Germinal center (tissue), 1 donor: Measurements from ENCODE around the gene RNF113A.
"Not testable (repeated sequence)": the region's sequence is repeated elsewhere in the genome, so short reads cannot be mapped to it uniquely, and the experiment has no call there.

ENCODE experiments used
- DNase-seq: peaks from one replicate; pipeline ENCODE4 v3.0.0; 2012; ENCODE audit warnings: mixed read lengths, low spot score

The RNF113A gene

DNA sequence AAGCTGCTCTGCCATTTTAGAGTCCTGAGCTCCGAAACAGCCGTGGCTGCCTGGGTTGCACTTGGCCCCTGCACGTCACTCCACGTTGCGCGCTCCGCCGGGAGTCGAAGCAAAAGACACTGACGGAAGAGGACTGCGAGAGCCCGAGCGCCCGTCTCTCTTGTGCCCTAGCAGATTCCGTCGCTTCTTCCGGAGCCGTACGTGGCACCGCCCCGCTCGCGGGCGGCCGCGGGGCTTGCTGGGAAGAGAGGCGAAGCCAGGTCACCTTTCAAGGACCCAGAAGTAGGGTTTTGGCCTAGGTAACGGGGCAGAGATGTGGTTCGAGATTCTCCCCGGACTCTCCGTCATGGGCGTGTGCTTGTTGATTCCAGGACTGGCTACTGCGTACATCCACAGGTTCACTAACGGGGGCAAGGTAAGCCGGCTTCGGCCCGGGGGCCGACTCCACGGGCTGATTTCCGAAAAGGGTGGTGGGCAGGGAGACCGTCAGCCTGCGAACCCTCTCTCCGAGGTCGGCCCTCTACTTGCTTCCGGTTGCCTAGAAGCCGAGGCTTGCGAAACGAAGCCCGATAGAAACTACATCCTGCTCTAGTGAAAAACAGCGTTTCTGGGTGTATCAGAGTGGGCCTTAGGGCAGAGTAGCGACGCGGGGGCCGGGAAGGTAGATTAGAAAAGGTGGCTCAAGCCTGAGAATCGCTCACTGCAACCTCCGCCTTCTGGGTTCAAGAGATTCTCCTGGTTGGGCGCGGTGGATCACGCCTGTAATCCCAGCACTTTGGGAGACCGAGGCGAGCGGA is at the start of gene RNF113A, which contains the start of gene NDUFA1:
RNF113A (minus strand) TSS at position 135 of the 797 bp plus-strand sequence; CDS start at position 15, 120 bp downstream.
NDUFA1 (plus strand) TSS at position 234 of the 797 bp plus-strand sequence; CDS start at position 314, 80 bp downstream.
- peak; percentile 84 for DNase-seq

DNA sequence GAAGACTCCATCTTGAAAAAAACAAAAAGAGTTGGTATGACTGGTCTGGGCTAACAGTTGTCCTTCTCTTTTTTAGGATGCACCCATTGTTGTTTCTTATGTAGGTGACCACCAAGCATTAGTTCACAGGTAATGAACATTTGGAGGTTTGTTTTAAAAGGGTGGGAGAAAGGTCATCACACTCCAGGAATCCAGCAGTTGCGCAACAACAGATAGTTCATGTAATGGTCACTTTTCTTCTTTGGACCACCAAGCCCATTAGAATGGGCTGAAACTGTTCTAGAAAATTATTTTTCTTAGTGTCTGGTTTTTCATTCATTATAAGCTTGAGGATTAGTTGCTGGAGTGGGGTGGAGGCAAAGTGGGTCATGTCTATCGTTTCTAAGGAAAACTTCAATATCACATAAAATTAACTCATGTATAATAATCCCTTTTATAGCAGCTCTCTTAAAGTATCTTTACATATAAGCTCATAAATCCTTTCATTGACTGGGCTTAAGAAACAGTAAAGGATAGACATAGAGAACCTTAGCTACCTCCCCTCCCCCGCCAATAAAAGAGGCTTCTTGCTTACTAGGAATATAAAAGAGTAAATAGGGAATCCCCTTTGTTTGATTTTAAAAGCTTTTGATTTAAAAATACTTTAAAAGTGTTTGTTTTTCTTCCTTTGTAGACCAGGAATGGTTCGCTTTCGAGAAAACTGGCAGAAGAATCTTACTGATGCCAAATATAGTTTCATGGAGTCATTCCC is 48.5 kb upstream of the RNF113A start:
- no peak for DNase-seq

DNA sequence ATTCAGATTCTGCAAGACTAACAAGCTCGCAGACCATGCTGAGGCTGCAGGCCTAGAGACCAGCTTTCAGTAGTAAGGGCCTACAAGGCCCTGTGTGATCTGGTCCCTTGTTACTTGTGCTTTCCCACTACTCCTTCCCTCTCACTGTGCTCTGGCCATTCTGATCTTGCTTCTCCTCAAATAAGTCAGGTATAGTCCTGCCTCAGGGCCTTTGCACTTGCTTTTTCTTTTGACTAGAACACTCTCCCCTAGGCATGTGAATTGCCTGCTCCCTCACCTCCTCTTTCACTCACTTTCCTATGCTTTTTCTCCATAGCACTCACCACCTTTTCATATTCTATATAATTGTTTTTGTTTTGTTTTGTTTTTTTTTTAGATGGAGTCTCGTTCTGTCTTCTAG is 46.3 kb upstream of the RNF113A start:
- DNase-seq = no peak

DNA sequence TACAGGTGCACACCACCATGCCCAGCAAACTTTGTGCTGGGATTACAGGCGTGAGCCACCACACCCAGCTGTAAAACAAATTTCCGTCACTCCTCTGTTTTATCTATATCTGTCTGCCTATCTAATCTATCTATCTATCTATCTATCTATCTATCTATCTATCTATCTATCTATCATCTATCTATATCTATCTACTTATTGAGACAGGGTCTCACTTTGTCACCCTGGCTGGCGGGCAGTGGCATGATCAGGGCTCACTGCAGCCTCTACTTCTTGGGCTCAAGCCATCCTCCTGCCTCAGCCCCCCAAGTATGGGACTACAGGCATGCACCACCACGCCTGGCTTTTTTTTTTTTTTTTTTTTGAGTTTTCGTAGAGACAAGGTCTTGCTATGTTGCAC is 44.8 kb upstream of the RNF113A start:
- DNase-seq = no peak

DNA sequence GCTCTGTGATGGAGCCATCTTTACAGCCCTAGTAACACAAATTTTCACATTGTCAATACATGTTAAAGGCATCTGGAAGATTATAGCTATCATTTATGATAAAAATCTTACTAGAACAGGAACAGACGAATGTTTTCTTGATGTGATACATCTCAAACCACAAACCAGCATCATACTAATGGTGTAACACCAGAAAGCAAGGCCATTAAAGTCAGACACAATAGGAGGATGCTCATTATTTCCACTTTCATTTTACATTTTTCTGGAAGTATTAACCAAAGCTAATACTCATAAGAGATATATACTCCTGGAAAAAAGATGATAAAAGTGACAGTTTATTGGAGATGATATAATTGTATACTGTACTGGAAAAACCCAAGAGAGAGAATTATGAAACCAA is 29.4 kb upstream of the RNF113A start:
- no peak for DNase-seq

DNA sequence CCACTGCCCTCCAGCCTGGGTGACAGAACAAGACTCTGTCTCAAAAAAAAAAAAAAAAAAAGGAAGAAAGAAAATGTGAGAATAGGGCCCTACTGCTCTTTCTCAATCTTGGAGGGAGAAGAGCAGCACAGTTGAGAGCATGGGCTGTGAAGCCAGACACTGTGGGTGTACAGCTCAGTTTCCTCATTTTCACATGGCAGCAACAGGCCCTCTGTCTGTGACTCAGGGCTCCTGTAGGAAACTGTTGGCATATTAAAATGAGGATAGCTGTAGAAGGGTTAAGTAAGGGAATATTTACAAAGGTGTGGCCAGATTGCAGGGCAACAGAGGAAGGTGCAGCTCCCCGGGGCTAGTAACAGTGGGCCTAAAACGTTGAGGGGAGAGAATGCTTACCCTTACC is 27.6 kb upstream of the RNF113A start:
- DNase-seq = no peak

DNA sequence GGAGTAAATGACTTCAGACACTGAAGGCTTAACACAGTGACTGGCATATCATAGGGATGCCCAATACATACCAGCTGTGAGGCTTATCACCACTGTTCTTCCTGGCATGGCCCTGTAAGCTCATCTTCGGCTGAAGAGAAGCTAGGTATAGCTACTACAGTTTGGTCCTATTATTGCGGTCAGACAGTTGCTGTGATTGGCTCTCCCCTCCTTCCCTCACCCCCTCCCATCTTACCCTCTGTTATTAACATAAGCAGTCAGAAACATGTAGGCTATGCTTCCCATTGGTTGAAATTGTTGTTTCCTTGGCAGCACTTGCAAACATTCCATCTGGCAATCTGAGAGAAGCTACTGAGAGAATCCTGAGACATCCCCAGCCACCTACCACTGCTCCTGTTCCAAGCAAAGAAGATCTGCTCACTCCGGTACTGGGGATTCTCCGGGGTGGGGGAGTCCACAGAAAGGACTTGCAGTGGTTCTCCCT is 24.4 kb upstream of the RNF113A start, which contains the start of gene AKAP14:
AKAP14 (plus strand) TSS at position 51 of the 484 bp plus-strand sequence. CDS start 7,331 bp downstream, outside the sequence.
- no peak for DNase-seq

DNA sequence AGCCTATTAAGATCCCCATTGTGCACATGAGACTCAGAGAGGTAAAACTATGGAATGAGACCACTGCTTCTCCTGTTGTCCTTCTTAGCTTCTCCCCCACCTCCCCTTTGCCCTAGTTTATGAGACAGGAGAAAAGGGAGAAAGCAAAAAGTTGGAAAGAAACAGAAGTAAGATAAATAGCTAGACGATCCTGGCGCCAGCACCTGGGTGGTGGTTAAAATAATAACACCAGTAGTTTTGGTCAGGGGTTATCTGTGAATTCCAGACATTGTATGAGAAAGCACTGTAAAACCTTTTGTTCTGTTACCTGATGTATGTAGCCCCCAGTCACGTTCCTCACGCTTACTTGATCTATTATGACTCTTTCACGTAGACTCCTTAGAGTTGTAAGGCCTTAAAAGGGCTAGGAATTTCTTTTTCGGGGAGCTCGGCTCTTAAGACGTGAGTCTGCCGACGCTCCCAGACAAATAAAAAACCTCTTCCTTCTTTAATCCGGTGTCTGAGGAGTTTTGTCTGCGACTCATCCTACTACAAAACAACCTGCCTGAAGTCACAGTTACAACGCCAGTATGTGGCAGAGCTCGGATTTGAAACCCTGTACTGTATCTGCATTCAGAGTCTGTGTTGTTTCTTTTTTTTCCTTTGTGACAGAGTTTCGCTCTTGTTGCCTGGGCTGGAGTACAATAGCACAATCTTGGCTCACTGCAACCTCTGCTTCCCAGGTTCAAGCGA is 20.6 kb upstream of the RNF113A start:
- DNase-seq = not testable (repeated sequence)

DNA sequence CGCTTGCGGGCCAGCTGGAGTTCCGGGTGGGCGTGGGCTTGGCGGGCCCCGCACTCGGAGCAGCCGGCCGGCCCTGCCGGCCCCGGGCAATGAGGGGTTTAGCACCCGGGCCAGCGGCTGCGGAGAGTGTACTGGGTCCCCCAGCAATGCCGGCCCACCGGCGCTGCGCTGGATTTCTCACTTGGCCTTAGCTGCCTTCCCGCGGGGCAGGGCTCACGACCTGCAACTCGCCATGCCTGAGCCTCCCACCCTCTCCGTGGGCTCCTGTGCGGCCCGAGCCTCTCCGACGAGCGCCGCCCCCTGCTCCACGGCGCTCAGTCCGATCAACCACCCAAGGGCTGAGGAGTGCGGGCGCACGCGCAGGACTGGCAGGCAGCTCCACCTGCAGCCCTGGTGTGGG is 19.1 kb upstream of the RNF113A start:
- DNase-seq = not testable (repeated sequence)

DNA sequence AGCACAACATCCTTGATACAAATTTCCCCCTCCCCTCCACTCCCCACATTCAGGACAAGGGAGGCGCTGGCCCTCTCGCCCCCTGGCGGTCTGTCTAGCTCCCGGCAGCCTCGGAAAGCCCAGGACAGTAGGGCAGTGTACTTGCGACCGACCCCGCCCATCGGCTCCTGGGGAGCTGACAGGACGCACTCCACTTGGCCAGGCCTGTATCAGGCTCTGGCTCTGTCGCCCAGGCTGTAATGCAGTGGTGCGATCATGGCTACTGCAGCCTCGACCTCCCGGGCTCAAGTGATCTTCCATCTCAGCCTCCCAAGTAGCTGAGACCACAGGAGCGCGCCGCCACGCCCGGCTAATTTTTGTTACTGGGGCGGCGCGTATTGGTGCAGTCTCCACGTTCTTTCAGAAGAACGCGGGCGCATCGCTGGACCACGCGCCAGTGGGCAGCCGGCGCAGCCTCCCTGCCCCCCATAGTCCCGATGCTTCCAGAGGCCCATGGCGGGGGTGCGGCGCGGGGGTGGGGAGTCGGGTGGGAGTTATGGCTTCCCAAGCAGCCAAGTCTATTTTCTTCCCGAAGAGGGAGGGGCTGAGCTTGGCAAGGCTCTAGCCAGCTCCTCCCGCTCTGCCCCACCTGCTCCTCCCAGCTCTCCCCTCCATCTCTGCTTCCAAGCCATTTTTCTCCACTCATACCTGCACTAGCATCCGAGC is 16.3 kb upstream of the RNF113A start:
- peak; percentile 59 for DNase-seq

DNA sequence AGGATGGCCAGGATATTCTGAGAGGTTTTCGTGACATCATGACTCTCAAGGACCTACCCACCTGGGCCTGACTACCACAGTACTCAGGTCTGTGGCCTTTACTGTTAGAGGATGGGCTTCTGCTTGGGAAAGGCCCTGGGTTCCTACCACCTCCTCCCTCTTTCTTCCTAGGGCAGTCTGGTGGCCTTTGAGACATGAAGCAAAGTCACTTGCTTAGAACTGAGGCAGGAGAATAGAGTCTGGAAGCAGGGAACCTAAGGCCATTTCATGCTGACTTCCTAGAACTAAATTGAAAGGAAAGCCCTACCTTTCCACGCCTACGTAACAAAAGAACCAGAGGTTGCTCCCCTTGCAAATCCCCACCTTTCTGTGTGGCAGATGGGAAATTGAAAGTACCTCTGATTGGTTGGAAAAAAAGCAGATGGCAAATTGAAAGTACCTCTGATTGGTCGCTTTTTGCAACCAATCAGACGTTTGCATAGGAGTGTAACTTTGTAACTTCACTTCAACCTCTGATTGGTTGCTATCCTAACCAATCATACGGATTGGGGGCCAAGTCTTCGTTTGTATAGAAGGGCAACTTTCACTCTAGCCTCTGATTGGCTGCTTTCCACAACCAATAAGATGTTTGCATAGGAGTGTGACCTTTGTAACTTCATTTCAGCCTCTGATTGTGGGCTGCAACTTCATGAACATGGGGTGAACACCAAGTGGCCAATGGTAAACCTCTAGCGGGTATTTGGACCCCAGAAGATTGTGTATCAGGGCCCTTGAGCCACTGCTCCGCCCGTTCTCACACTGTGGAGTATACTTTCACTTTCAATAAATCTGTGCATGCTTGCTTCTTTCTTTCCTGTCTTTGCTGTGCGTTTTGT is 14.3 kb upstream of the RNF113A start:
- DNase-seq = no peak

DNA sequence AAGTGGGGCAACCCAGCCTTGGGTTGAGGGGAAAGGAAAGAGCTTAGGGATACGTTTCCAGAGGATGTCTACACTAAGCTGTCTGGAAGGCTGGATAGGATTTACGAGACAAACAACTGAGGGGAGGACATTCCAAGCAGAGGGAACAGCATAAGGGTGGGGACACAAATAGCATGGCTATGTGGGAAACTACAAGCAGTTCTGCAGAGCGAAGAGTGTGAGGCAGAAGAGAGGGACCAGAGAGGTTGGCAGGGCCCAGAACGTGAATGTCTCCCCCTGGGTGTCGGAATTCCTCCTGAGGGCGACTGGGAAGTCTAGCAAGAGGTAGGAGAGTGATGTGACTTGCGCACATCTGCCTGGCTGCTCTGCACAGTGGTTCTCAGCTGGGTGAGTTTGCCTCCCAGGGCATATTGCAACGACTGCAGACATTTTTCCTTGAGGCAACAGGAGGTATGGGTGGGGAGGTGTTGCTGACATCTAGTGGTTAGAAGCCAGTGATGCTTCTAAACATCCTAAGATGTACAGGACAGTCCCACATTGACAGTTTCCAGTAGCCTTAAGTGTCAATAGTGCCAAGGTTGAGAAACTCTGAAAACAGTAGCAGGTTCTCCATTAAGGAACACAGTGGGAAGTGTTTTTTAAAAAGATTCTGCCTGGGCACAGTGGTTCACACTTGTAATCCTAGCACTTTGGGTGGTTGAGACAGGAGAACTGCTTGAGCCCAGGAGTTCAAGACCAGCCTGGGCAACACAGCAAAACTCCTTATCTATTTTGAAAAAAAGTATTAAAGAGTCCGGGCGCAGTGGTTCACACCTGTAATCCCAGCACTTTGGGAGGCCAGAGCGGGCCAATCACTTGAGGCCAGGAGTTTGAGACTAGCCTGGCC is 9.3 kb upstream of the RNF113A start:
- peak; percentile 49 for DNase-seq

DNA sequence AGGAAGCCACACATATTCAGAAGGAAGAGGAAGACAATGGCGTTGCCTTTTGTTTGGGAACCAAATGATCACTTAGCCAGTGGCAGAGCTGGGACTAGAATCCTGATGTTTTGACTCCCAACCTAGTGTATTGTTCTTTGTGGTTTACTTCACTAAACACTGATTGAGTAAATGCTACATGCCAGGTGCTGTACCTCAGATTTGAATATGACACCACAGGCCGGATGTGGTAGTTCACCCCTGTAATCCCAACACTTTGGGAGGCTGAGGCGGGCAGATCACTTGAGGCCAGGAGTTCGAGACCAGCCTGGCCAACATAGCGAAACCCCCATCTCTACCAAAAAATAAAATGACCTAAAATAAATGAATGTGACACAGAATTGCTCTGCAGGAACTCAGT is 8.5 kb upstream of the RNF113A start:
- no peak for DNase-seq

DNA sequence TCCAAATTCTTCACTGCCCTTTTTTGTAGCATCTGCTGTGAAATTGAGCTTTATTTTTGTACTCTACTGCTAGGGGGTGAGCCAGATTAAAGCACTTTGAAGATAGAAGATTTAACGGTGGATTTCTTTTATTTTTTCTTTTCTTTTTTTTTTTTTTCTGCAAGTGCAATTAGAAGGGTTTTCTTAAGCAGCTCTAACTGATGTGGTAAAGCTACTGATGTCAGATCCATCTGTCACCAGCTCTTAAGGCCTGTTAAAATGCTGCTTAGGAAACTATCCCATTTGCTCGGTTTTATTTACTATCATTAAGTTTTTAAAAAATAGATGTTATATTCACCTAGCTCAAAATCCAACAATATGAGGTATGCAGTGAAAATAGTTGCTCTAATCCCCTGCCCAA is 7.2 kb upstream of the RNF113A start:
- DNase-seq = no peak

DNA sequence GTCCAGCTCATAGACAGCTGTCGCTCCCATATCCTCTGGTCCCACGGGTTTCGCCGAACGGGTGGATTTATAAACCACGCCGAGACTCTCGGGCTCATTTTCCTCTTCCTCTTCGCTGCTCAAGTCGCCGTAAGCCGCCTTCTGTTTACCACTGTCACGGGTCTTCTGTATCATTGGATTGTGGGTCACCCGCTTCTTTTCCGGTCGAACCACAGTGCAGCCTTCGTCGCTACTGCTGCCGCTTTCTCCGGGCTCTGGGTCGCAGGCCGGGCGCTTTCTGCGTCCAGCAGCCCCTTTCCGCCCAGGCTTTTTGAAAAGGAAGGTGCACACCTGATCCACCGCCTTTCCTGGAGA is 311 bp downstream of the RNF113A start:
- DNase-seq = peak; percentile 33

DNA sequence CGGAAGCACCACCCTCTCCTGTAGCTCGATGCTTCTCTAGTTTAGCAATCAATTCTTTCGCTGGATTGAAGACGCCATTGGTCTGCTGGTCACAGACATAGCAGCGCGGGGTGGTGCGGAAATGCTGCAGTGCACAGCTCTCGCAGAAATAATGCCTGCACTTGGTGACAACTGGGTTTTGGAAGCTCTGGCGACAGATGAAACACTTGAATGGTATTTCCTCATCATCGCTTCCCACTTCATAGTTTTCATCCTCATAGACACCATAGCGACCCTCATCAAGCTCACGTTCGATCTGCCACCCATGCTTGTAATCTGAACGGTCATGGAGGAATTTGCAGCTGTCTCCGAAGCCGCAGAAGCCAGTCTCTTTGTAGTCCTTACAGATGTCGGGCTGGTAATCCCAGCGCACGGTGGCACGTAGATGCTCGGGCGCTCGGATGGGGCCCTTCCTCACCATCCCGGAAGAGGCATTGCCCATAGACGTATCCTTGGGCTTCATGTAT is 854 bp downstream of the RNF113A start:
- DNase-seq = peak; percentile 14

DNA sequence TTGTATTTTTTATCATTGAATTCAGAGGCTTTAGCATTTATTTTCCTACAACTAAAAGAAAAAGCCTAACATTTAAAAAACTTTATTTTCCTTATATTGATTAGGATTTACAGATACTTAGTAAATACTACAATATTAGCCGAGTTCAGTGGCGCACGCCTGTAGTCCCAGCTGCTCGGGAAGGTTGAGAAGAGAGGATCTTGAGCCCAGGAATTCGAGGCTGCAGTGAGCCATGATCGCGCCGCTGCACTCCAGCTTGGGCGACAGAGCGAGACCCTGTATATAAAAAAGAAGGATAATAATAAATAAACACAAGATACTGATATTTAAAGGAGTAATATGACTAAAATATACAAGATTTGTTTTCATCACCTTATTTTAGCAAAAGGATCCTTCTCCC is 18.1 kb downstream of the RNF113A start:
- no peak for DNase-seq

DNA sequence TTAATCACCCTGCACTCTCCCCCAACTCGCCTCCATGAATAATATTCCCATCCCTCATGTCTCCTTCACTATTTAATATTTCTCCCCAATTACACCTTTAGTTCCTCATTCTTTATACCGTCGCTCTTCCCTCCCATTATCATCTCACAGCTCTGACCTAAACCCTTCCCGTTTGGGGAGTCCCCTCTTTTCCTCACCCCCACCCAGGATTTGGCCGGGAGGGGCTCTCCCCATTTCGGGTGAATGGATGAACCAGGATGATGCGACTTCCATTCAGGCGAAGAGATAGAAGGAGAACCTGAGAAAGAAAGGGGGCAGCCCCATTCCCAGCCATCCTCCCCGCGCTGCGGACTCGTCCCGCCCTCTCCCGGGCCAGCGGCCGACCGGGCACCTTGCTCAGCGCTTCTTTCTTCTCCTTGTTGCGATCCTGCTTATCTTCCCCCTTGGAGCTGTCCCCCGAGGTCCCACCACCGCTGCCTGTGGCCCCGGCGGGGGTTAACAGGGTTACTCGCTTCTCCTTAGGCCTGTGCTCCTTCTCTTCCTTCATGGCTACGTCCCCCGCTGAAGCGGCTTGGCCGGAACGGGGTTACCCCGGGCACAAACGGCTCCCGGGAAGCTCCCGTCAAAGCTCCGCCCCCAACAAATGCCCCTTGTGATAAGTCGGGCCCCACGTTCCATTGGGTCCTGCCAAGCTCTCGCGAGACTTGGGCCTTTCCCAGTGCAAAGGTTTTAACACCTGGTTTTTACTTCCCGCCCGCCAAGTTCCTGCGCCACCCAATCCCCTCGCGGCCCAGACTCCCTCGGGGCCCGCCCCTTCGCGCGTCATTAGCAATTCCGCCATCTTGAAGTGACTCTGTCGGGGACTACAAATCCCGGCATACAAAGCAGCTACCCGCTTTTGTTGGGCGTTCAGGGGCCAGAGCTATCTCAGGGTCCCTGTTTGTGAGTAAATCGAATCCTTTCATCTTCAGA is 18.9 kb downstream of the RNF113A start, which contains the start of gene UPF3B:
UPF3B (minus strand) TSS at position 582 of the 972 bp plus-strand sequence; CDS start at position 547, 35 bp downstream.
- DNase-seq = peak; percentile 94
